SK-N-SH treated with all-trans-retinoic acid at 6 μM for 48 hours (cell line): ENCODE results near the gene TNFRSF8.

ENCODE experiments used
- ARNTL ChIP-seq: fragments of 450-650 bp; formaldehyde crosslinking; IDR thresholded peaks from 2 replicates; pipeline ENCODE4 v1.5.0; 2020; ENCODE audit warnings: low read depth, mild to moderate bottlenecking, moderate library complexity, borderline replicate concordance
- CSDC2 ChIP-seq: fragments of 250-450 bp; sonication (Bioruptor Pico); IDR thresholded peaks from 2 replicates; pipeline ENCODE4 v1.5.0; 2020; ENCODE audit warnings: mild to moderate bottlenecking, moderate library complexity
- ISL1 ChIP-seq: fragments of 250-450 bp; sonication (Bioruptor Pico); IDR thresholded peaks from 2 replicates; pipeline ENCODE4 v2.1.2; 2022; ENCODE audit warnings: mild to moderate bottlenecking, moderate library complexity
- OSR1 ChIP-seq: fragments of 250-450 bp; sonication (Bioruptor Pico); IDR thresholded peaks from 2 replicates; pipeline ENCODE4 v1.8.0; 2022; ENCODE audit warnings: moderate library complexity, mild to moderate bottlenecking, inconsistent platforms
- TOX ChIP-seq: fragments of 250-450 bp; sonication (Bioruptor Pico); IDR thresholded peaks from 2 replicates; pipeline ENCODE4 v1.8.0; 2021; ENCODE audit warnings: mild to moderate bottlenecking, moderate library complexity, borderline replicate concordance
- ZC3H10 ChIP-seq: fragments of 250-450 bp; sonication (Bioruptor Pico); IDR thresholded peaks from 2 replicates; pipeline ENCODE4 v1.5.1; 2021; ENCODE audit warnings: mild to moderate bottlenecking, moderate library complexity
- ZFP30 ChIP-seq: fragments of 450-650 bp; formaldehyde crosslinking; IDR thresholded peaks from 2 replicates; pipeline ENCODE4 v1.5.0; 2022; ENCODE audit warnings: mild to moderate bottlenecking, moderate library complexity
- ZNF8 ChIP-seq: fragments of 450-650 bp; formaldehyde crosslinking; IDR thresholded peaks from 2 replicates; pipeline ENCODE4 v1.5.0; 2020; ENCODE audit warnings: mild to moderate bottlenecking, moderate library complexity

DNA sequence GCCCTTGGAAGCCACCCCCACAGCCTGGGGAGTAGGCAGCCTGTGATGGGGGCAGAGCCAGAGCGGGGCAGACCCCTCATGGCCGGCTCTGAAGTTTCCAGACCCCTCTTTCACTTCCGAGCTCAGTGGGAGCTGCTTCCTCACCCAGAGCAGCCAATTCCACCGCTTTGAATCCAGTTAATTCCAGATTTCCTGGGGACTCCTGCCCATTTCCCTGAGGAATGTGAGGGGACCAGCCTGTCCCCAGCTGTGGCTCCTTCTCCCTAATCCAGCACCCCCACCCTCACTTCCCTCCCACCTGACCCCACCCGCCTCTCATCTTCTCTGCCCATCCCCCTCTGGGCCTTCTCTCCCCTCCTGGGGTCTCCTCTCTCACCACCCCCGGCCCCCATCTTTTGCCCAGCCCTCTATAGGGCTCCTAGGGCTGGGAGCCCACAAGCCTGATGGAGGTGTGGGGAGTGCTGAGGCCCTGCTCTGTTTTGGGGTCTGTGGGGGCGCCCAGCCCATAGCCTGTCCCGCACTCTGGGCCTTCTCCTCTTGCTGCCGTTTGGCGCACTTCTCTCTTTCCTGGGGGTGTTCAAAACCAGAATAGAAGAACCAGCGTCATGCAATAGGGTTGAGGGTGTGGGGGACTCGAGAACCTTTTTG, 77.5 kb downstream of the TNFRSF8 start:
- no peak for TF ChIP-seq ZFP30 (CRISPR knock-in tag)
- no peak for TF ChIP-seq ISL1 (CRISPR knock-in tag)
- no peak for TF ChIP-seq ZNF8 (CRISPR knock-in tag)
- TF ChIP-seq OSR1 (CRISPR knock-in tag) = no peak
- no peak for TF ChIP-seq CSDC2 (CRISPR knock-in tag)
- TF ChIP-seq TOX (CRISPR knock-in tag) = no peak
- TF ChIP-seq ZC3H10 = no peak
- TF ChIP-seq ARNTL = no peak
